Endothelial cell of umbilical vein (primary cell): Measurements from ENCODE around the gene CCNG2. TPM values are rescaled to one million over a fixed set of nuclear protein-coding genes. Genes with fewer than 3 reads are reported as not detected.

ENCODE experiments used
- BruUV-seq: library from RNA; stranded (reverse); fragments of 400-500 nt; replicated peaks from 2 replicates; lab custom pipeline; 2021; lab: Mats Ljungman, UMichigan
- CTCF ChIA-PET: fragments of 300-600, 350-600 bp; sonication (Branson Sonifier 250); formaldehyde crosslinking; loops from one replicate; lab custom pipeline; 2021; ENCODE audit warnings: antibody characterized with exemption, inconsistent platforms; lab: Charles Lee
- POLR2A ChIA-PET: fragments of 300-600, 350-600 bp; sonication (Branson Sonifier 250); formaldehyde crosslinking; loops from one replicate; lab custom pipeline; 2021; ENCODE audit warnings: antibody characterized with exemption, inconsistent platforms; lab: Charles Lee
- DNase-seq: peaks from one replicate; pipeline ENCODE4 v3.0.0-alpha.2; 2011; ENCODE audit warnings: low read depth, low spot score
- FAIRE-seq: peaks from 2 replicates; lab custom pipeline; 2011; peaks lifted over from hg19 to GRCh38; lab: Jason Lieb, UNC
- H2AFZ ChIP-seq: 2 replicates; pipeline ENCODE4 v1.6.0; 2012; ENCODE audit warnings: low read depth, low read length, control low read depth, inconsistent platforms
- H3K27ac ChIP-seq: 2 replicates; pipeline ENCODE4 v1.5.1; 2011; ENCODE audit warnings: low read depth, mild to moderate bottlenecking, control low read depth, low read length, moderate library complexity; ENCODE audit not compliant: insufficient read depth
- H3K27me3 ChIP-seq, 2 experiments: 2 replicates each; pipeline versions ENCODE4 v1.6.0 to v1.6.1; 2011; ENCODE audit warnings: low read length in 2 of 2, mixed read lengths in 1 of 2; ENCODE audit not compliant: control insufficient read depth in 2 of 2, insufficient read depth in 2 of 2
- H3K36me3 ChIP-seq, 2 experiments: 2 replicates in 1 of 2; 3 replicates in 1 of 2; pipeline ENCODE4 v1.5.1; 2011; ENCODE audit warnings: low read length in 2 of 2, mild to moderate bottlenecking in 1 of 2, moderate library complexity in 1 of 2; ENCODE audit not compliant: control insufficient read depth in 2 of 2, insufficient read depth in 2 of 2; ENCODE audit errors: extremely low read depth in 1 of 2
- H3K4me1 ChIP-seq: 3 replicates; pipeline ENCODE4 v1.5.1; 2011; ENCODE audit warnings: mild to moderate bottlenecking, low read length; ENCODE audit not compliant: control insufficient read depth, insufficient read depth; ENCODE audit errors: extremely low read depth
- H3K4me2 ChIP-seq: 2 replicates; pipeline ENCODE4 v1.6.1; 2011; ENCODE audit warnings: low read length, control low read depth, mixed read lengths; ENCODE audit not compliant: insufficient read depth
- H3K4me3 ChIP-seq, 3 experiments: fragments of 200-600 bp in 1 of 3; sonication (generic), shearing (Covaris generic) in 1 of 3; replicated peaks in 1 of 3; 2 replicates each; pipeline ENCODE4 v1.5.1; 2011 to 2016; ENCODE audit warnings: control low read depth in 3 of 3, low read length in 3 of 3, mild to moderate bottlenecking in 2 of 3, inconsistent platforms in 1 of 3, low read depth in 1 of 3, moderate library complexity in 1 of 3; ENCODE audit not compliant: insufficient read depth in 1 of 3
- H3K79me2 ChIP-seq: 2 replicates; pipeline ENCODE4 v1.6.0; 2012; ENCODE audit warnings: low read length, inconsistent platforms; ENCODE audit not compliant: control insufficient read depth, insufficient read depth
- H3K9ac ChIP-seq: replicated peaks from 2 replicates; pipeline ENCODE3; 2011; ENCODE audit warnings: low read length, control low read depth; ENCODE audit not compliant: insufficient read depth; ENCODE audit errors: extremely low read depth
- H3K9me1 ChIP-seq: replicated peaks from 3 replicates; pipeline ENCODE4 v1.6.0; 2011; ENCODE audit warnings: mild to moderate bottlenecking, low read length; ENCODE audit not compliant: control insufficient read depth, insufficient read depth; ENCODE audit errors: extremely low read depth
- H3K9me3 ChIP-seq: replicated peaks from 2 replicates; pipeline ENCODE4 v1.5.1; 2012; ENCODE audit warnings: low read length, inconsistent platforms; ENCODE audit not compliant: control insufficient read depth, insufficient read depth
- H4K20me1 ChIP-seq: replicated peaks from 2 replicates; pipeline ENCODE3; 2011; ENCODE audit warnings: mild to moderate bottlenecking, low read length; ENCODE audit not compliant: control insufficient read depth, insufficient read depth; ENCODE audit errors: extremely low read depth
- CTCF ChIP-seq, 2 donors: IDR thresholded peaks; 1 replicate in 1 of 2; 2 replicates in 1 of 2; pipeline ENCODE4 v1.5.1; 2011; ENCODE audit warnings: low read length in 2 of 2, mild to moderate bottlenecking in 2 of 2, moderate library complexity in 2 of 2, control low read depth in 1 of 2, inconsistent platforms in 1 of 2, low read depth in 1 of 2; ENCODE audit not compliant: insufficient read depth in 1 of 2; ENCODE audit errors: extremely low read depth in 1 of 2
- EZH2 ChIP-seq: IDR thresholded peaks from 2 replicates; pipeline ENCODE4 v1.6.1; 2012; ENCODE audit warnings: borderline replicate concordance, low read depth, mild to moderate bottlenecking, moderate library complexity, low read length, inconsistent platforms; ENCODE audit not compliant: severe bottlenecking
- FOS ChIP-seq: IDR thresholded peaks from 2 replicates; pipeline ENCODE4 v1.6.1; 2011; ENCODE audit warnings: mild to moderate bottlenecking, low read length, moderate library complexity, borderline replicate concordance; ENCODE audit not compliant: insufficient read depth
- GATA2 ChIP-seq: IDR thresholded peaks from 2 replicates; pipeline ENCODE4 v1.7.0; 2011; ENCODE audit warnings: low read depth, mild to moderate bottlenecking, moderate library complexity, mixed read lengths, low read length; ENCODE audit not compliant: insufficient read length, insufficient read depth
- JUN ChIP-seq: IDR thresholded peaks from 2 replicates; pipeline ENCODE4 v1.6.1; 2011; ENCODE audit warnings: borderline replicate concordance, low read depth; ENCODE audit not compliant: insufficient read length, insufficient read depth
- MAX ChIP-seq: IDR thresholded peaks from 2 replicates; pipeline ENCODE4 v1.6.1; 2011; ENCODE audit not compliant: insufficient read depth, insufficient read length
- MYC ChIP-seq: IDR thresholded peaks from one replicate; pipeline ENCODE4 v1.6.1; 2011; ENCODE audit warnings: mild to moderate bottlenecking, low read depth, low read length
- POLR2A ChIP-seq: IDR thresholded peaks from 2 replicates; pipeline ENCODE4 v1.6.1; 2012; ENCODE audit warnings: low read depth, mild to moderate bottlenecking, control low read depth, low read length
- POLR2AphosphoS5 ChIP-seq: IDR thresholded peaks from 2 replicates; pipeline ENCODE4 v1.6.1; 2012; ENCODE audit warnings: low read depth, mild to moderate bottlenecking, control low read depth, low read length, moderate library complexity; ENCODE audit not compliant: insufficient read depth
- dilution Hi-C: fragments of 300-500 bp; cut with MboI; formaldehyde crosslinking; loops from one replicate; pipeline ENCODE4 v1.15.0; 2019; ENCODE audit warnings: low sequenced_read_pairs; ENCODE audit not compliant: extremely low pct_ligation_motif_present
- intact Hi-C: fragments of 100-400 bp; cut with micrococcal nuclease; formaldehyde crosslinking; loops from one replicate; pipeline ENCODE4 v1.10.0; 2022
- polyA plus RNA-seq, 4 experiments: library from polyadenylated mRNA; depleted of rRNA in 3 of 4; stranded (reverse) in 3 of 4; unstranded in 1 of 4; fragments of >200 nt; gene quantifications; 2 replicates each; pipeline versions ENCODE4 v1.2.1 to v1.2.3, GENCODE V29; 2011 to 2012; ENCODE audit warnings: missing spikeins in 1 of 4
- total RNA-seq: library from RNA; stranded (reverse); gene quantifications from 2 replicates; pipeline ENCODE4 v1.2.3, GENCODE V29; 2021

CCNG2 gene
- total and polyA plus RNA-seq, 2 donors (not counting 3 experiments of a cell fraction or from before 2014, with no cell fraction given), result 7.9 to 28.3 TPM

GRCh38 chr4:77155631-77156452 lies 1.2 kb upstream of the CCNG2 start:
- CTCF ChIA-PET, result interaction anchor here (0.5 to 7.0 kb wide), 8 partner anchors 8 to 976 kb away, joined by 3 to 63 read pairs (median 4); no protein-coding TSS in a partner anchor
- Histone ChIP-seq H3K9me3 (no peaks in the 10 kb centered on the region), H3K36me3 (peaks cover 0 to 3% of the 10 kb centered on the region in 2 experiments), H3K4me1 (peaks cover 15% of the 10 kb centered on the region), H3K9ac (peak overlapping the region; percentile 40), H3K4me3 (peak overlapping the region; percentile 75 to 98 (median 80)), H3K27ac (no peak overlapping the region), H3K4me2 (peak overlapping the region; percentile 96), H4K20me1 (no peaks in the 10 kb centered on the region), H3K9me1 (no peaks in the 10 kb centered on the region), H2AFZ (peak overlapping the region; percentile 90), H3K27me3 (peaks cover 21 to 22% of the 10 kb centered on the region in 2 experiments), H3K79me2 (no peaks in the 10 kb centered on the region)
- no peak for TF ChIP-seq POLR2A
- TF ChIP-seq JUN, result no peak
- no peak for TF ChIP-seq FOS
- TF ChIP-seq CTCF (IDR thresholded peaks at IDR 0.05; ENCODE audit: extremely low read depth in 1 of 2, insufficient read depth in 1 of 2, low read depth in 1 of 2, low read length in 2 of 2), result no peak
- no peak for TF ChIP-seq POLR2AphosphoS5
- TF ChIP-seq GATA2, result no peak
- no peak for TF ChIP-seq MAX
- no peak for TF ChIP-seq EZH2
- no peak for TF ChIP-seq MYC
- FAIRE-seq (no peak), DNase-seq (no peak)
- BruUV-seq, result no TSS peak
- POLR2A ChIA-PET, result no interaction called here
- intact Hi-C loops, result loop anchor here (2.0 kb wide), 2 partner anchors 99 to 205 kb away; no protein-coding TSS in a partner anchor
- dilution Hi-C loops, result no loop called here
